ENCODE measurements around the gene APBA1.

DNA sequence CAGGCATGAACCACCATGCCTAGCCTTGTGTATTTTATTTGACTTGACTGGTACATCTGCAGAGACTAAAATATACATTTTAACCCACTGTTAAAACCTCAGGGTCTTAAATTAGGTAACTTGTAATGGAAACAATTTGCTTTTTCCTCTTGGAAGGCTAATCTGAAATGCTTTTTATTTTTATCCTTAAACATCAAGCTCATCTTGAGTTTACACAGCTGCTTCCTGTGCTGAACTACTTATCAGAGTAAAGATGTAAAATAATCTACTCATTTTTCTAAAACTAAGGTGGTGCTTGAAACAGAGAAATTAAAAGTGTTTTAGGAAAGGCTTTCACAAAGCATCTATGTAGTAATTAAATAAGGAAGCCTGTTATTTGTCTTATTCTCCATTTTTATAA, 203.0 kb downstream of the APBA1 start:
- TF ChIP-seq, protein P1, sequence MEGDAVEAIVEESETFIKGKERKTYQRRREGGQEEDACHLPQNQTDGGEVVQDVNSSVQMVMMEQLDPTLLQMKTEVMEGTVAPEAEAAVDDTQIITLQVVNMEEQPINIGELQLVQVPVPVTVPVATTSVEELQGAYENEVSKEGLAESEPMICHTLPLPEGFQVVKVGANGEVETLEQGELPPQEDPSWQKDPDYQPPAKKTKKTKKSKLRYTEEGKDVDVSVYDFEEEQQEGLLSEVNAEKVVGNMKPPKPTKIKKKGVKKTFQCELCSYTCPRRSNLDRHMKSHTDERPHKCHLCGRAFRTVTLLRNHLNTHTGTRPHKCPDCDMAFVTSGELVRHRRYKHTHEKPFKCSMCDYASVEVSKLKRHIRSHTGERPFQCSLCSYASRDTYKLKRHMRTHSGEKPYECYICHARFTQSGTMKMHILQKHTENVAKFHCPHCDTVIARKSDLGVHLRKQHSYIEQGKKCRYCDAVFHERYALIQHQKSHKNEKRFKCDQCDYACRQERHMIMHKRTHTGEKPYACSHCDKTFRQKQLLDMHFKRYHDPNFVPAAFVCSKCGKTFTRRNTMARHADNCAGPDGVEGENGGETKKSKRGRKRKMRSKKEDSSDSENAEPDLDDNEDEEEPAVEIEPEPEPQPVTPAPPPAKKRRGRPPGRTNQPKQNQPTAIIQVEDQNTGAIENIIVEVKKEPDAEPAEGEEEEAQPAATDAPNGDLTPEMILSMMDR (IDR thresholded peaks at IDR 0.05), result no peak
- TF ChIP-seq POLR2AphosphoS5 (IDR thresholded peaks at IDR 0.05), result no peak

Data from esophagus muscularis mucosa (tissue), 3 donors.